ENCODE results near the gene SLC35B4.

SLC35B4 gene

GRCh38 chr7:134333943-134334342 is 17.2 kb upstream of the SLC35B4 start:
- TF ChIP-seq CTCF (IDR thresholded peaks at IDR 0.05; ENCODE audit: low read depth, low read length, missing control alignments), result no peak
- H3K4me3 ChIP-seq (ENCODE audit: low read depth, low read length), result no peak overlapping the region
- DNase-seq (ENCODE audit: low read depth), result no peak
- in situ Hi-C loops (cut with HindIII; ENCODE audit: low sequenced_read_pairs), result no loop called here

- no peak overlapping the region for H3K4me3 ChIP-seq (ENCODE audit: low read depth, low read length)
- in situ Hi-C loops (cut with HindIII; ENCODE audit: low sequenced_read_pairs), result no loop called here
- no peak for DNase-seq (ENCODE audit: low read depth)
- no peak for TF ChIP-seq CTCF (IDR thresholded peaks at IDR 0.05; ENCODE audit: low read depth, low read length, missing control alignments)
These were observed 16.2 kb upstream of the SLC35B4 start for GRCh38 chr7:134332892-134333291.

GRCh38 chr7:134331393-134331792 is 14.7 kb upstream of the SLC35B4 start:
- no peak for TF ChIP-seq CTCF (IDR thresholded peaks at IDR 0.05; ENCODE audit: low read depth, low read length, missing control alignments)
- in situ Hi-C loops (cut with HindIII; ENCODE audit: low sequenced_read_pairs), result no loop called here

GRCh38 chr7:134330974-134331373 is 14.2 kb upstream of the SLC35B4 start:
- DNase-seq (ENCODE audit: low read depth), result no peak
- H3K4me3 ChIP-seq (ENCODE audit: low read depth, low read length), result no peak overlapping the region
- TF ChIP-seq CTCF (IDR thresholded peaks at IDR 0.05; ENCODE audit: low read depth, low read length, missing control alignments), result no peak
- in situ Hi-C loops (cut with HindIII; ENCODE audit: low sequenced_read_pairs), result no loop called here

More at GRCh38 chr7:134331393-134331792, 14.7 kb upstream of the SLC35B4 start:
- H3K4me3 ChIP-seq (ENCODE audit: low read depth, low read length), result no peak overlapping the region
- DNase-seq (ENCODE audit: low read depth), result no peak

- no peak for TF ChIP-seq CTCF (IDR thresholded peaks at IDR 0.05; ENCODE audit: low read depth, low read length, missing control alignments)
- in situ Hi-C loops (cut with HindIII; ENCODE audit: low sequenced_read_pairs), result no loop called here
- no peak for DNase-seq (ENCODE audit: low read depth)
- no peak overlapping the region for H3K4me3 ChIP-seq (ENCODE audit: low read depth, low read length)
These were observed 13.1 kb upstream of the SLC35B4 start for GRCh38 chr7:134329614-134330346.

- in situ Hi-C loops (cut with HindIII; ENCODE audit: low sequenced_read_pairs), result no loop called here
- no peak overlapping the region for H3K4me3 ChIP-seq (ENCODE audit: low read depth, low read length)
- DNase-seq (ENCODE audit: low read depth), result no peak
- TF ChIP-seq CTCF (IDR thresholded peaks at IDR 0.05; ENCODE audit: low read depth, low read length, missing control alignments), result no peak
These were observed 12.2 kb upstream of the SLC35B4 start for GRCh38 chr7:134328900-134329299.
